IMR-90 (cell line): Measurements from ENCODE around the gene AFG3L2. TPM values are rescaled to one million over a fixed set of nuclear protein-coding genes. Genes with fewer than 3 reads are reported as not detected.

Source experiments
- ATAC-seq: fragments of 200-7000 bp; cut with Tn5 transposase; 2 replicates; pipeline ENCODE4 v1.9.1; 2020; ENCODE audit warnings: low read depth, mild to moderate bottlenecking, moderate library complexity
- BruUV-seq: library from RNA; stranded (reverse); fragments of 400-500 nt; replicated peaks from 2 replicates; lab custom pipeline; 2021; lab: Mats Ljungman, UMichigan
- CTCF ChIA-PET: fragments of 300-600 bp; formaldehyde crosslinking; extraction: SDS; loops from one replicate; lab custom pipeline; 2021; ENCODE audit warnings: antibody characterized with exemption; lab: Yijun Ruan, JAX
- POLR2A ChIA-PET: fragments of 300-600 bp; sonication (Branson Sonifier 250); formaldehyde crosslinking; loops from one replicate; lab custom pipeline; 2022; ENCODE audit warnings: antibody characterized with exemption; ENCODE audit not compliant: unreplicated experiment; lab: Charles Lee
- DNase-seq: peaks from one replicate; pipeline ENCODE4 v3.0.0; 2013
- H2AFZ ChIP-seq: replicated peaks from 2 replicates; pipeline ENCODE3; 2013; ENCODE audit warnings: low read length, mild to moderate bottlenecking; ENCODE audit not compliant: poor library complexity
- H2AK5ac ChIP-seq: 2 replicates; pipeline ENCODE4 v1.6.1; 2013; ENCODE audit warnings: low read depth, low read length, inconsistent platforms
- H2AK9ac ChIP-seq: replicated peaks from 2 replicates; pipeline ENCODE3; 2013; ENCODE audit warnings: mild to moderate bottlenecking, low read depth, low read length, moderate library complexity; ENCODE audit not compliant: poor library complexity
- H2BK120ac ChIP-seq: 2 replicates; pipeline ENCODE4 v1.6.1; 2013; ENCODE audit warnings: low read depth, low read length, inconsistent platforms
- H2BK15ac ChIP-seq: 3 replicates; pipeline ENCODE4 v1.6.1; 2013; ENCODE audit warnings: low read depth, low read length, inconsistent platforms
- H2BK20ac ChIP-seq: 2 replicates; pipeline ENCODE4 v1.6.1; 2013; ENCODE audit warnings: low read depth, mild to moderate bottlenecking, inconsistent platforms, low read length, moderate library complexity
- H2BK5ac ChIP-seq: 2 replicates; pipeline ENCODE4 v1.6.1; 2013; ENCODE audit warnings: mild to moderate bottlenecking, low read depth, low read length, inconsistent platforms; ENCODE audit not compliant: poor library complexity, severe bottlenecking
- H3K14ac ChIP-seq: replicated peaks from 2 replicates; pipeline ENCODE4 v1.6.1; 2013; ENCODE audit warnings: low read depth, low read length, inconsistent platforms
- H3K18ac ChIP-seq: 2 replicates; pipeline ENCODE4 v1.6.1; 2013; ENCODE audit warnings: low read depth, low read length, control low read depth
- H3K23ac ChIP-seq: 2 replicates; pipeline ENCODE4 v1.6.1; 2013; ENCODE audit warnings: low read depth, low read length, inconsistent platforms
- H3K27ac ChIP-seq: 2 replicates; pipeline ENCODE4 v1.5.1; 2013; ENCODE audit warnings: mild to moderate bottlenecking, control low read depth, low read length; ENCODE audit not compliant: insufficient read depth
- H3K27me3 ChIP-seq: 2 replicates; pipeline ENCODE4 v1.6.1; 2013; ENCODE audit warnings: low read length; ENCODE audit not compliant: control insufficient read depth, insufficient read depth
- H3K36me3 ChIP-seq: 2 replicates; pipeline ENCODE4 v1.6.1; 2013; ENCODE audit warnings: low read length, mixed read lengths; ENCODE audit not compliant: control insufficient read depth, insufficient read depth
- H3K4ac ChIP-seq: 2 replicates; pipeline ENCODE4 v1.6.1; 2013; ENCODE audit warnings: low read depth, low read length, inconsistent platforms
- H3K4me1 ChIP-seq: 2 replicates; pipeline ENCODE4 v1.6.1; 2013; ENCODE audit warnings: low read length, mixed read lengths; ENCODE audit not compliant: control insufficient read depth, insufficient read depth
- H3K4me2 ChIP-seq: 2 replicates; pipeline ENCODE4 v1.6.1; 2013; ENCODE audit warnings: low read depth, mild to moderate bottlenecking, control low read depth, low read length, moderate library complexity
- H3K4me3 ChIP-seq: 2 replicates; pipeline ENCODE4 v1.5.1; 2013; ENCODE audit warnings: low read depth, mild to moderate bottlenecking, control low read depth, low read length, moderate library complexity; ENCODE audit not compliant: insufficient read depth
- H3K56ac ChIP-seq: 2 replicates; pipeline ENCODE4 v1.6.1; 2013; ENCODE audit warnings: low read length, inconsistent platforms; ENCODE audit not compliant: insufficient read depth; ENCODE audit errors: extremely low read depth
- H3K79me1 ChIP-seq, 2 experiments: 2 replicates each; pipeline ENCODE4 v1.6.1; 2013; ENCODE audit warnings: low read length in 2 of 2, inconsistent platforms in 1 of 2, low read depth in 1 of 2
- H3K9ac ChIP-seq: 2 replicates; pipeline ENCODE4 v1.6.1; 2013; ENCODE audit warnings: low read depth, low read length, control low read depth
- H3K9me1 ChIP-seq: 2 replicates; pipeline ENCODE4 v1.6.1; 2013; ENCODE audit warnings: low read length, inconsistent platforms; ENCODE audit not compliant: insufficient read depth
- H3K9me3 ChIP-seq: 2 replicates; pipeline ENCODE4 v1.6.1; 2013; ENCODE audit warnings: low read length; ENCODE audit not compliant: control insufficient read depth, insufficient read depth
- H4K20me1 ChIP-seq: 2 replicates; pipeline ENCODE4 v1.6.1; 2013; ENCODE audit warnings: low read length, inconsistent platforms; ENCODE audit not compliant: insufficient read depth
- H4K5ac ChIP-seq: 2 replicates; pipeline ENCODE4 v1.6.1; 2013; ENCODE audit warnings: mild to moderate bottlenecking, low read depth, low read length, control low read depth
- H4K8ac ChIP-seq, 2 experiments: 2 replicates each; pipeline ENCODE4 v1.6.1; 2013; ENCODE audit warnings: low read depth in 2 of 2, low read length in 2 of 2, control low read depth in 1 of 2, inconsistent platforms in 1 of 2
- H4K91ac ChIP-seq: 2 replicates; pipeline ENCODE4 v1.6.1; 2013; ENCODE audit warnings: low read depth, low read length, inconsistent platforms; ENCODE audit not compliant: insufficient read depth
- BHLHE40 ChIP-seq: fragments of 150-350 bp; IDR thresholded peaks from 2 replicates; pipeline ENCODE4 v1.6.1; 2016; ENCODE audit warnings: mild to moderate bottlenecking, low read depth, low read length
- CEBPB ChIP-seq: IDR thresholded peaks from 2 replicates; pipeline ENCODE4 v1.6.1; 2012; ENCODE audit warnings: low read depth, low read length, improper control_type of control experiment
- CHD1 ChIP-seq: IDR thresholded peaks from 2 replicates; pipeline ENCODE4 v1.6.1; 2012; ENCODE audit warnings: low read depth, low read length, improper control_type of control experiment
- FOS ChIP-seq: fragments of 150-350 bp; IDR thresholded peaks from 2 replicates; pipeline ENCODE4 v1.6.1; 2016; ENCODE audit warnings: low read depth, low read length
- MAFK ChIP-seq: IDR thresholded peaks from 2 replicates; pipeline ENCODE4 v1.6.1; 2012; ENCODE audit warnings: low read depth, low read length, improper control_type of control experiment
- MAZ ChIP-seq: IDR thresholded peaks from 2 replicates; pipeline ENCODE4 v1.6.1; 2012; ENCODE audit warnings: low read depth, mild to moderate bottlenecking, low read length, improper control_type of control experiment, moderate library complexity, borderline replicate concordance
- MXI1 ChIP-seq: IDR thresholded peaks from 2 replicates; pipeline ENCODE4 v1.6.1; 2012; ENCODE audit warnings: low read depth, mild to moderate bottlenecking, low read length, moderate library complexity, borderline replicate concordance
- NFE2L2 ChIP-seq: fragments of 150-350 bp; IDR thresholded peaks from 2 replicates; pipeline ENCODE4 v1.6.1; 2016; ENCODE audit warnings: low read depth, mild to moderate bottlenecking, low read length
- POLR2A ChIP-seq: IDR thresholded peaks from 2 replicates; pipeline ENCODE4 v1.6.1; 2012; ENCODE audit warnings: mild to moderate bottlenecking, low read depth, low read length
- RAD21 ChIP-seq: IDR thresholded peaks from 2 replicates; pipeline ENCODE4 v1.6.1; 2012; ENCODE audit warnings: low read length, improper control_type of control experiment
- RCOR1 ChIP-seq: IDR thresholded peaks from 2 replicates; pipeline ENCODE4 v1.6.1; 2012; ENCODE audit warnings: mild to moderate bottlenecking, low read length, improper control_type of control experiment; ENCODE audit not compliant: insufficient replicate concordance
- RFX5 ChIP-seq: IDR thresholded peaks from 2 replicates; pipeline ENCODE4 v1.8.0; 2012; ENCODE audit warnings: low read depth, mild to moderate bottlenecking, low read length, moderate library complexity
- WGBS, 2 experiments: methylation state at CpG; one replicate each; pipeline versions ENCODE4 v1.1.5 to v1.1.7; 2013; ENCODE audit warnings: missing lambda C conversion rate in 2 of 2; ENCODE audit not compliant: insufficient read length in 1 of 2; ENCODE audit errors: extremely low coverage in 2 of 2; 5-methylcytosine and 5-hydroxymethylcytosine counted together
- dilution Hi-C: fragments of 300-500 bp; cut with HindIII; formaldehyde crosslinking; loops from one replicate; pipeline ENCODE4 v1.14.3; 2018; ENCODE audit warnings: low sequenced_read_pairs; ENCODE audit not compliant: unreplicated experiment
- in situ Hi-C: fragments of 300-500 bp; cut with MboI; formaldehyde crosslinking; loops from 3 replicates; pipeline ENCODE4 v1.14.3; 2019; ENCODE audit warnings: low sequenced_read_pairs, inconsistent platforms, mixed read lengths
- intact Hi-C: fragments of 100-400 bp; cut with micrococcal nuclease; formaldehyde crosslinking; loops from 2 replicates; pipeline ENCODE4 v1.10.0; 2022
- polyA plus RNA-seq, 3 experiments: library from polyadenylated mRNA; depleted of rRNA; stranded (reverse); fragments of >200 nt; gene quantifications; 2 replicates each; pipeline ENCODE4 v1.2.3, GENCODE V29; 2012; ENCODE audit warnings: low replicate concordance in 1 of 3
- total RNA-seq: library from RNA; depleted of rRNA; stranded (reverse); fragments of >200 nt; gene quantifications from 2 replicates; pipeline ENCODE4 v1.2.3, GENCODE V29; 2012
- TF ChIP-seq, protein P1 (sequence below): fragments of 150-350 bp; IDR thresholded peaks from 2 replicates; pipeline ENCODE4 v1.6.1; 2017; ENCODE audit warnings: mild to moderate bottlenecking, antibody characterized with exemption, low read length, low read depth
- TF ChIP-seq, protein P2 (sequence below): conservative IDR thresholded peaks from 2 replicates; pipeline ENCODE4 v1.5.1; 2012; ENCODE audit warnings: mild to moderate bottlenecking, low read depth, low read length, improper control_type of control experiment
- TF ChIP-seq, protein P3 (sequence below): fragments of 150-350 bp; IDR thresholded peaks from 2 replicates; pipeline ENCODE4 v1.6.1; 2016; ENCODE audit warnings: low read depth, mild to moderate bottlenecking, low read length, moderate library complexity, borderline replicate concordance

AFG3L2 gene
- total and polyA plus RNA-seq, 2 of the 4 experiments (the other 2 are of a cell fraction): 26.9 to 37.6 TPM

DNA sequence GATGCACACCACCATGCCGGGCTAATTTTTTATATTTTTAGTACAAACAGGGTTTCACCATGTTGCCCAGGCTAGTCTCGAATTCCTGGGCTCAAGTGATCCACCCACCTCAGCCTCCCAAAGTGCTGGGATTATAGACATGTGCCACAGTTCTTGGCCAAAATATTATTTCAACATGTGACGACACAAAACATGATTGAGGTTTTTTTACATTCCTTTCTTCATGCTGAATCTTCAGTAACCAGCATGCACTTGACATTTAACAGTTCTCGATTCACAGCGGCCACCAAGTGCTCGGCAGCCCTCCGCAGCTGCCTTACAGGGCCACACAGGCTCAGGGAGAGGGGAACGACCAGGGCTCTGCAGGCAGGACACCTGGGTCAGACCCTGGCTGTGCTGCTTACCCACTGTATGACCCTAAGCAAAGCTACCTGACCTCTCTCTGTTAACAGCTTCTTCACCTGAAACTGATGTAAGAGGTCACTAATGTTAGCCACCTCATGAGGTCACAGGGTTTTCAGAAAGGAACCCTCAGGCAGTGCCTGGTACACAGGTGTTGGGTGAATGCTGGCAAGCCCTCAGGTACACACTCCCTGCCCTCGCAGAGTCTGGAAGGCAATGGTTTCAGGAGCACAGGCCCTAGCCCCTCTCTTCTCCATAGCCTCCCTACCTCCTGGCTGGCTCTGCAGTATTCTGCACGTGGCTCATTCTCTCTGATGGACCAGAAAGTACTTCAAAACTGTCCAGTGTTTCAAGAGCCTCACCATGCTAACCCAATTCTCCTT lies 43.3 kb downstream of the AFG3L2 start:
- no peak overlapping the region for H2BK120ac ChIP-seq
- H3K9me3 ChIP-seq: no peaks in the 10 kb centered on the region
- POLR2A ChIA-PET: no interaction called here
- intact Hi-C loops: no loop called here
- H4K91ac ChIP-seq: no peak overlapping the region
- peaks cover 0 to 28% of the 10 kb centered on the region in 2 experiments; a peak in 2 of 4 replicates for H3K79me1 ChIP-seq
- H3K9ac ChIP-seq: no peak overlapping the region
- in situ Hi-C loops: no loop called here
- H3K27me3 ChIP-seq: no peaks in the 10 kb centered on the region
- ATAC-seq (no peak), DNase-seq (no peak)
- H3K27ac ChIP-seq: no peak overlapping the region
- peaks cover 7% of the 10 kb centered on the region; the same call in 1 of the 2 replicates for H3K9me1 ChIP-seq
- CTCF ChIA-PET: no interaction called here
- no peak overlapping the region for H3K4me3 ChIP-seq
- no peak overlapping the region for H3K23ac ChIP-seq
- no peak overlapping the region for H2BK15ac ChIP-seq
- no peak overlapping the region for H3K4me2 ChIP-seq
- H2BK5ac ChIP-seq: no peak overlapping the region
- H3K18ac ChIP-seq: no peak overlapping the region
- no peak overlapping the region for H3K56ac ChIP-seq
- WGBS, 2 experiments: 100% methylated on average over 4 of the region's 10 CpGs; no CpG with 5 or more reads in 1 of the 2 experiments
- no peak overlapping the region for H2AK5ac ChIP-seq
- H2AK9ac ChIP-seq: no peak overlapping the region
- H4K8ac ChIP-seq: no peak overlapping the region
- H4K5ac ChIP-seq: no peak overlapping the region
- no peak overlapping the region for H2BK20ac ChIP-seq
- H3K4ac ChIP-seq: no peak overlapping the region
- no peak overlapping the region for H2AFZ ChIP-seq
- peaks cover 61% of the 10 kb centered on the region for H4K20me1 ChIP-seq
- H3K14ac ChIP-seq: no peak overlapping the region
- dilution Hi-C loops: no loop called here
- H3K36me3 ChIP-seq: peaks cover 40% of the 10 kb centered on the region
- no TSS peak for BruUV-seq
- H3K4me1 ChIP-seq: peaks cover 2% of the 10 kb centered on the region; the same call in 1 of the 2 replicates
- no peak for TF ChIP-seq MXI1
- TF ChIP-seq MAZ: no peak
- TF ChIP-seq, protein P1, sequence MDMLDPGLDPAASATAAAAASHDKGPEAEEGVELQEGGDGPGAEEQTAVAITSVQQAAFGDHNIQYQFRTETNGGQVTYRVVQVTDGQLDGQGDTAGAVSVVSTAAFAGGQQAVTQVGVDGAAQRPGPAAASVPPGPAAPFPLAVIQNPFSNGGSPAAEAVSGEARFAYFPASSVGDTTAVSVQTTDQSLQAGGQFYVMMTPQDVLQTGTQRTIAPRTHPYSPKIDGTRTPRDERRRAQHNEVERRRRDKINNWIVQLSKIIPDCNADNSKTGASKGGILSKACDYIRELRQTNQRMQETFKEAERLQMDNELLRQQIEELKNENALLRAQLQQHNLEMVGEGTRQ: no peak
- TF ChIP-seq CEBPB: no peak
- no peak for TF ChIP-seq FOS
- TF ChIP-seq, protein P2, sequence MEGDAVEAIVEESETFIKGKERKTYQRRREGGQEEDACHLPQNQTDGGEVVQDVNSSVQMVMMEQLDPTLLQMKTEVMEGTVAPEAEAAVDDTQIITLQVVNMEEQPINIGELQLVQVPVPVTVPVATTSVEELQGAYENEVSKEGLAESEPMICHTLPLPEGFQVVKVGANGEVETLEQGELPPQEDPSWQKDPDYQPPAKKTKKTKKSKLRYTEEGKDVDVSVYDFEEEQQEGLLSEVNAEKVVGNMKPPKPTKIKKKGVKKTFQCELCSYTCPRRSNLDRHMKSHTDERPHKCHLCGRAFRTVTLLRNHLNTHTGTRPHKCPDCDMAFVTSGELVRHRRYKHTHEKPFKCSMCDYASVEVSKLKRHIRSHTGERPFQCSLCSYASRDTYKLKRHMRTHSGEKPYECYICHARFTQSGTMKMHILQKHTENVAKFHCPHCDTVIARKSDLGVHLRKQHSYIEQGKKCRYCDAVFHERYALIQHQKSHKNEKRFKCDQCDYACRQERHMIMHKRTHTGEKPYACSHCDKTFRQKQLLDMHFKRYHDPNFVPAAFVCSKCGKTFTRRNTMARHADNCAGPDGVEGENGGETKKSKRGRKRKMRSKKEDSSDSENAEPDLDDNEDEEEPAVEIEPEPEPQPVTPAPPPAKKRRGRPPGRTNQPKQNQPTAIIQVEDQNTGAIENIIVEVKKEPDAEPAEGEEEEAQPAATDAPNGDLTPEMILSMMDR: no peak
- TF ChIP-seq RCOR1: no peak
- TF ChIP-seq NFE2L2: no peak
- no peak for TF ChIP-seq RAD21
- TF ChIP-seq, protein P3, sequence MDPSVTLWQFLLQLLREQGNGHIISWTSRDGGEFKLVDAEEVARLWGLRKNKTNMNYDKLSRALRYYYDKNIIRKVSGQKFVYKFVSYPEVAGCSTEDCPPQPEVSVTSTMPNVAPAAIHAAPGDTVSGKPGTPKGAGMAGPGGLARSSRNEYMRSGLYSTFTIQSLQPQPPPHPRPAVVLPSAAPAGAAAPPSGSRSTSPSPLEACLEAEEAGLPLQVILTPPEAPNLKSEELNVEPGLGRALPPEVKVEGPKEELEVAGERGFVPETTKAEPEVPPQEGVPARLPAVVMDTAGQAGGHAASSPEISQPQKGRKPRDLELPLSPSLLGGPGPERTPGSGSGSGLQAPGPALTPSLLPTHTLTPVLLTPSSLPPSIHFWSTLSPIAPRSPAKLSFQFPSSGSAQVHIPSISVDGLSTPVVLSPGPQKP: no peak
- TF ChIP-seq CHD1: no peak
- no peak for TF ChIP-seq RFX5
- no peak for TF ChIP-seq MAFK
- no peak for TF ChIP-seq BHLHE40
- TF ChIP-seq POLR2A: no peak
